DND-41 (cell line): ENCODE data around the gene TGM1.

Experiments
- ATAC-seq: fragments of 200-7000 bp; cut with Tn5 transposase; 3 replicates; pipeline ENCODE4 v1.9.1; 2021; ENCODE audit warnings: low read depth; ENCODE audit not compliant: insufficient read depth
- DNase-seq: peaks from one replicate; pipeline ENCODE4 v3.0.0-alpha.2; 2020
- H2AFZ ChIP-seq: 2 replicates; pipeline ENCODE4 v1.6.0; 2012; ENCODE audit warnings: low read depth, low read length
- H3K27ac ChIP-seq: 2 replicates; pipeline ENCODE4 v1.5.1; 2012; ENCODE audit warnings: low read length, inconsistent platforms
- H3K27me3 ChIP-seq: fragments of 200-600 bp; sonication (generic); 2 replicates; pipeline ENCODE4 v1.6.0; 2012; ENCODE audit warnings: low read length, mild to moderate bottlenecking, inconsistent platforms; ENCODE audit not compliant: insufficient read depth, poor library complexity
- H3K36me3 ChIP-seq: 2 replicates; pipeline ENCODE4 v1.5.1; 2012; ENCODE audit warnings: low read length, inconsistent platforms; ENCODE audit not compliant: insufficient read depth
- H3K4me1 ChIP-seq: 2 replicates; pipeline ENCODE4 v1.5.1; 2012; ENCODE audit warnings: mild to moderate bottlenecking, low read length; ENCODE audit not compliant: insufficient read depth
- H3K4me2 ChIP-seq: 2 replicates; pipeline ENCODE4 v1.6.0; 2012; ENCODE audit warnings: mild to moderate bottlenecking, moderate library complexity, low read length, inconsistent platforms; ENCODE audit not compliant: insufficient read depth
- H3K4me3 ChIP-seq, 2 experiments: fragments of 200-600 bp in 1 of 2; shearing (Covaris generic) in 1 of 2; 2 replicates each; pipeline ENCODE4 v1.5.1; 2012 to 2016; ENCODE audit warnings: inconsistent platforms in 2 of 2, low read length in 2 of 2, mild to moderate bottlenecking in 2 of 2, low read depth in 1 of 2, moderate library complexity in 1 of 2
- H3K79me2 ChIP-seq: 2 replicates; pipeline ENCODE4 v1.6.0; 2012; ENCODE audit warnings: low read length, inconsistent platforms; ENCODE audit not compliant: insufficient read depth
- H3K9ac ChIP-seq: 2 replicates; pipeline ENCODE4 v1.6.0; 2012; ENCODE audit warnings: low read depth, mild to moderate bottlenecking, inconsistent platforms, low read length, moderate library complexity
- H3K9me3 ChIP-seq: 2 replicates; pipeline ENCODE4 v1.5.1; 2012; ENCODE audit warnings: low read length, moderate library complexity, mild to moderate bottlenecking, inconsistent platforms; ENCODE audit not compliant: insufficient read depth, severe bottlenecking
- H4K20me1 ChIP-seq: 2 replicates; pipeline ENCODE4 v1.6.0; 2012; ENCODE audit warnings: low read length; ENCODE audit not compliant: insufficient read depth
- CTCF ChIP-seq: IDR thresholded peaks from 2 replicates; pipeline ENCODE4 v1.5.1; 2012; ENCODE audit warnings: borderline replicate concordance, low read length, moderate library complexity, mild to moderate bottlenecking; ENCODE audit not compliant: poor library complexity, severe bottlenecking; ENCODE audit errors: extremely low read depth
- EZH2 ChIP-seq: IDR thresholded peaks from 3 replicates; pipeline ENCODE4 v1.6.1; 2012; ENCODE audit warnings: borderline replicate concordance, low read depth, mild to moderate bottlenecking, moderate library complexity, low read length, inconsistent platforms; ENCODE audit not compliant: severe bottlenecking

TGM1 gene

GRCh38 chr14:24271134-24271833 lies 8.3 kb upstream of the TGM1 start, which contains the start of gene RABGGTA:
TSS of gene RABGGTA (minus strand) at chr14:24271597. CDS start at chr14:24271115, 482 bp downstream.
- TF ChIP-seq CTCF (peak; percentile 91), EZH2 (no peak)
- H2AFZ ChIP-seq: peak within 1 kb of the TSS; percentile 93
- peaks cover 6% of the 10 kb centered on the region; the same call in 1 of the 2 replicates for H3K79me2 ChIP-seq
- peak within 1 kb of the TSS; percentile 90 for H3K4me2 ChIP-seq
- DNase-seq: peak; percentile 90
- peak; percentile 97 for ATAC-seq
- H3K36me3 ChIP-seq: peaks cover 13% of the 10 kb centered on the region; the same call in 1 of the 2 replicates
- no peaks in the 10 kb centered on the region for H3K9me3 ChIP-seq
- no peaks in the 10 kb centered on the region for H4K20me1 ChIP-seq
- peak within 1 kb of the TSS; percentile 95 for H3K9ac ChIP-seq
- peaks cover 27% of the 10 kb centered on the region for H3K4me1 ChIP-seq
- peak within 1 kb of the TSS; percentile 95 for H3K27ac ChIP-seq
- no peaks in the 10 kb centered on the region for H3K27me3 ChIP-seq
- H3K4me3 ChIP-seq: peak within 1 kb of the TSS; percentile 66 to 78

GRCh38 chr14:24270537-24271133 lies 7.7 kb upstream of the TGM1 start:
- Histone ChIP-seq H3K27me3 (no peaks in the 10 kb centered on the region), H3K36me3 (peaks cover 14% of the 10 kb centered on the region; the same call in 1 of the 2 replicates), H3K4me1 (peaks cover 27% of the 10 kb centered on the region), H3K4me2 (peak overlapping the region; percentile 90), H3K4me3 (peak overlapping the region; percentile 66 to 78; a peak in 3 of 4 replicates), H3K9ac (peak overlapping the region; percentile 95), H3K9me3 (no peaks in the 10 kb centered on the region), H3K79me2 (peaks cover 6% of the 10 kb centered on the region; the same call in 1 of the 2 replicates), H3K27ac (peak overlapping the region; percentile 95), H2AFZ (peak overlapping the region; percentile 93), H4K20me1 (no peaks in the 10 kb centered on the region)
- DNase-seq (no peak), ATAC-seq (no peak)
- no peak for TF ChIP-seq EZH2
- no peak for TF ChIP-seq CTCF

GRCh38 chr14:24269910-24270536 lies 7.0 kb upstream of the TGM1 start:
- Histone ChIP-seq H3K4me3 (peak overlapping the region in 1 of 2 experiments; percentile 78; a peak in 1 of 4 replicates), H3K9ac (no peak overlapping the region), H3K4me2 (peak overlapping the region; percentile 90), H3K27ac (0 out of 2 replicates have a peak overlapping the region, but pooled peaks have one; percentile 95), H2AFZ (no peak overlapping the region; the same call in 1 of the 2 replicates), H3K4me1 (peaks cover 27% of the 10 kb centered on the region), H4K20me1 (no peaks in the 10 kb centered on the region), H3K9me3 (no peaks in the 10 kb centered on the region), H3K36me3 (peaks cover 14% of the 10 kb centered on the region; the same call in 1 of the 2 replicates), H3K79me2 (peaks cover 6% of the 10 kb centered on the region; the same call in 1 of the 2 replicates), H3K27me3 (no peaks in the 10 kb centered on the region)
- ATAC-seq (no peak), DNase-seq (no peak)
- no peak for TF ChIP-seq CTCF
- no peak for TF ChIP-seq EZH2
